Liver (tissue), 9 donors: ENCODE data around the gene SAE1. TPM values are rescaled to one million over a fixed set of nuclear protein-coding genes. Genes with fewer than 3 reads are reported as not detected.
A peak's percentile ranks its signal among the peaks of the same experiment; 100 is the strongest.

Experiments
- DNase-seq: peaks from one replicate; pipeline ENCODE4 v3.0.0-alpha.2; 2017; ENCODE audit warnings: low spot score
- H3K27ac ChIP-seq, 2 donors: one replicate each; pipeline ENCODE4 v1.7.0; 2013; ENCODE audit warnings: inconsistent platforms in 2 of 2, low read length in 2 of 2, control low read depth in 1 of 2, low read depth in 1 of 2, mild to moderate bottlenecking in 1 of 2
- H3K27me3 ChIP-seq, 4 donors: one replicate each; pipeline versions ENCODE4 v1.6.1 to v1.7.0; 2013; ENCODE audit warnings: low read length in 3 of 4, inconsistent platforms in 1 of 4, mild to moderate bottlenecking in 1 of 4, moderate library complexity in 1 of 4; ENCODE audit not compliant: control insufficient read depth in 4 of 4, insufficient read depth in 4 of 4
- H3K36me3 ChIP-seq, 4 donors: one replicate each; pipeline versions ENCODE4 v1.6.1 to v1.7.0; 2013; ENCODE audit warnings: low read length in 3 of 4, mild to moderate bottlenecking in 3 of 4, low read depth in 1 of 4, moderate library complexity in 1 of 4; ENCODE audit not compliant: control insufficient read depth in 4 of 4, insufficient read depth in 3 of 4
- H3K4me1 ChIP-seq, 4 donors: one replicate each; pipeline versions ENCODE4 v1.6.1 to v1.7.0; 2013; ENCODE audit warnings: low read length in 3 of 4, mild to moderate bottlenecking in 3 of 4, moderate library complexity in 1 of 4; ENCODE audit not compliant: control insufficient read depth in 4 of 4, insufficient read depth in 4 of 4
- H3K4me3 ChIP-seq, 3 donors: one replicate each; pipeline versions ENCODE4 v1.6.1 to v1.7.0; 2013; ENCODE audit warnings: low read length in 3 of 3, control low read depth in 1 of 3, low read depth in 1 of 3, mild to moderate bottlenecking in 1 of 3
- H3K9ac ChIP-seq, 2 donors: one replicate each; pipeline ENCODE4 v1.7.0; 2013; ENCODE audit warnings: low read length in 2 of 2, mild to moderate bottlenecking in 2 of 2, moderate library complexity in 2 of 2, control low read depth in 1 of 2, low read depth in 1 of 2
- H3K9me3 ChIP-seq, 4 donors: one replicate each; pipeline versions ENCODE4 v1.6.1 to v1.7.0; 2013; ENCODE audit warnings: low read length in 3 of 4; ENCODE audit not compliant: control insufficient read depth in 4 of 4
- ATF3 ChIP-seq: IDR thresholded peaks from 2 replicates; pipeline ENCODE4 v1.6.1; 2016; ENCODE audit warnings: antibody characterized with exemption
- EGR1 ChIP-seq, 2 donors: IDR thresholded peaks; 2 replicates each; pipeline ENCODE4 v1.6.1; 2016 to 2018; ENCODE audit warnings: antibody characterized with exemption in 2 of 2, low read depth in 2 of 2
- FOXA1 ChIP-seq: IDR thresholded peaks from 2 replicates; pipeline ENCODE4 v1.6.1; 2016; ENCODE audit warnings: antibody characterized with exemption
- FOXA2 ChIP-seq: IDR thresholded peaks from 2 replicates; pipeline ENCODE4 v1.6.1; 2016; ENCODE audit warnings: antibody characterized with exemption
- GABPA ChIP-seq, 2 donors: IDR thresholded peaks in 1 of 2; conservative IDR thresholded peaks in 1 of 2; 2 replicates each; pipeline ENCODE4 v1.6.1; 2016; ENCODE audit warnings: antibody characterized with exemption in 2 of 2, mild to moderate bottlenecking in 1 of 2, moderate library complexity in 1 of 2
- HNF4A ChIP-seq, 2 donors: conservative IDR thresholded peaks; 2 replicates each; pipeline ENCODE4 v1.6.1; 2016; ENCODE audit warnings: antibody characterized with exemption in 2 of 2, mild to moderate bottlenecking in 2 of 2
- HNF4G ChIP-seq: IDR thresholded peaks from 2 replicates; pipeline ENCODE4 v1.6.1; 2016; ENCODE audit warnings: antibody characterized with exemption
- JUND ChIP-seq, 2 donors: IDR thresholded peaks; 2 replicates each; pipeline ENCODE4 v1.6.1; 2016; ENCODE audit warnings: antibody characterized with exemption in 2 of 2
- MAX ChIP-seq: IDR thresholded peaks from 2 replicates; pipeline ENCODE4 v1.6.1; 2016; ENCODE audit warnings: antibody characterized with exemption
- RAD21 ChIP-seq, 2 donors: IDR thresholded peaks; 2 replicates each; pipeline ENCODE4 v1.6.1; 2016; ENCODE audit warnings: antibody characterized with exemption in 2 of 2, mild to moderate bottlenecking in 2 of 2
- REST ChIP-seq: IDR thresholded peaks from 2 replicates; pipeline ENCODE4 v1.6.1; 2016; ENCODE audit warnings: antibody characterized with exemption, mild to moderate bottlenecking
- RXRA ChIP-seq, 2 donors: IDR thresholded peaks; 2 replicates each; pipeline ENCODE4 v1.6.1; 2017 to 2018; ENCODE audit warnings: antibody characterized with exemption in 2 of 2, mild to moderate bottlenecking in 1 of 2
- TAF1 ChIP-seq: conservative IDR thresholded peaks from 2 replicates; pipeline ENCODE4 v1.6.1; 2016; ENCODE audit warnings: antibody characterized with exemption, mild to moderate bottlenecking
- YY1 ChIP-seq: IDR thresholded peaks from 2 replicates; pipeline ENCODE4 v1.6.1; 2016; ENCODE audit warnings: antibody characterized with exemption, mild to moderate bottlenecking
- ZBTB33 ChIP-seq: IDR thresholded peaks from 2 replicates; pipeline ENCODE4 v1.6.1; 2016; ENCODE audit warnings: antibody characterized with exemption
- WGBS: extraction: QIAGEN DNeasy Blood & Tissue Kit; methylation state at CpG from one replicate; pipeline ENCODE4 v1.1.7; 2013; 5-methylcytosine and 5-hydroxymethylcytosine counted together
- polyA plus RNA-seq, 2 donors: library from polyadenylated mRNA; stranded (reverse) in 1 of 2; unstranded in 1 of 2; fragments of 200-250 nt in 1 of 2; fragments of >200 nt in 1 of 2; fragmentation: Nextera tagmentation in 1 of 2; extraction: Ambion mirVana in 1 of 2; gene quantifications; one replicate each; pipeline versions ENCODE4 v1.2.1 to v1.2.3, GENCODE V29; 2013 to 2015
- total RNA-seq, 2 donors: library from RNA; depleted of rRNA; stranded (reverse); fragments of >200 nt; gene quantifications; one replicate each; pipeline ENCODE4 v1.2.3, GENCODE V29; 2014
- donor health status: healthy.
- donor health status: healthy.
- donor health status: healthy.
- donor health status: healthy.
- donor health status: healthy.

The SAE1 gene
- total and polyA plus RNA-seq, 4 donors: 19.0 to 31.8 (median 27.0) TPM

- WGBS: 37% methylated on average over 2 of the region's 2 CpGs
- peak overlapping the region; percentile 37 to 99 for H3K27ac ChIP-seq
- no peak overlapping the region for H3K9ac ChIP-seq
- H3K4me1 ChIP-seq: peaks cover 2 to 42% (median 17%) of the 10 kb centered on the region in 4 donors
- H3K36me3 ChIP-seq: peaks cover 0 to 5% (median 2%) of the 10 kb centered on the region in 4 donors
- H3K4me3 ChIP-seq: no peak overlapping the region
- TF ChIP-seq REST: no peak
- TF ChIP-seq MAX: no peak
- peak in 1 of 2 donors; percentile 13 for TF ChIP-seq HNF4A (conservative IDR thresholded peaks at IDR 0.05)
- TF ChIP-seq ATF3: no peak
- no peak for TF ChIP-seq EGR1 (IDR thresholded peaks at IDR 0.05; ENCODE audit: low read depth in 2 of 2)
- no peaks in the 10 kb centered on the region for H3K9me3 ChIP-seq
- no peak for DNase-seq
- no peaks in the 10 kb centered on the region for H3K27me3 ChIP-seq
Measured at GRCh38 chr19:47109177-47109540, 21.5 kb upstream of the SAE1 start.

- peak overlapping the region in 1 of 3 donors; percentile 97 for H3K4me3 ChIP-seq
- peaks cover 0 to 5% (median 2%) of the 10 kb centered on the region in 4 donors for H3K36me3 ChIP-seq
- peaks cover 2 to 42% (median 17%) of the 10 kb centered on the region in 4 donors for H3K4me1 ChIP-seq
- H3K9ac ChIP-seq: peak overlapping the region in 1 of 2 donors; percentile 42
- TF ChIP-seq TAF1 (no peak), YY1 (no peak), ZBTB33 (no peak), FOXA1 (no peak), EGR1 (IDR thresholded peaks at IDR 0.05; ENCODE audit: low read depth in 2 of 2) (no peak), FOXA2 (no peak), HNF4G (no peak), JUND (IDR thresholded peaks at IDR 0.05) (no peak), HNF4A (conservative IDR thresholded peaks at IDR 0.05) (no peak), RXRA (IDR thresholded peaks at IDR 0.05) (no peak), ATF3 (no peak), RAD21 (IDR thresholded peaks at IDR 0.05) (no peak), GABPA (IDR thresholded peaks at IDR 0.05 in 1 of 2, conservative IDR thresholded peaks at IDR 0.05 in 1 of 2) (no peak)
- no peaks in the 10 kb centered on the region for H3K9me3 ChIP-seq
- DNase-seq: no peak
- H3K27ac ChIP-seq: peak overlapping the region; percentile 37 to 99
- no peaks in the 10 kb centered on the region for H3K27me3 ChIP-seq
- 59% methylated on average over 15 of the region's 15 CpGs for WGBS
Measured at GRCh38 chr19:47109541-47110375, 20.9 kb upstream of the SAE1 start.
